Trophoblast cell (in vitro differentiated cells and primary cell): ENCODE results near the gene MYOC.
"Not testable (repeated sequence)": the region's sequence is repeated elsewhere in the genome, so short reads cannot be mapped to it uniquely, and the experiment has no call there.

Experiments
- DNase-seq, 2 donors: peaks; one replicate each; pipeline ENCODE4 v3.0.0-alpha.2; 2016
- H2AFZ ChIP-seq: 2 replicates; pipeline ENCODE4 v1.6.1; 2013; ENCODE audit warnings: low read length, moderate library complexity, mild to moderate bottlenecking; ENCODE audit not compliant: insufficient read depth, poor library complexity
- H2AK5ac ChIP-seq: 2 replicates; pipeline ENCODE4 v1.6.1; 2013; ENCODE audit warnings: mild to moderate bottlenecking, low read length
- H2BK120ac ChIP-seq: 2 replicates; pipeline ENCODE4 v1.6.1; 2013; ENCODE audit warnings: low read length, mild to moderate bottlenecking, moderate library complexity; ENCODE audit not compliant: insufficient read depth, poor library complexity
- H2BK12ac ChIP-seq: 2 replicates; pipeline ENCODE4 v1.6.1; 2013; ENCODE audit warnings: mild to moderate bottlenecking, low read length, moderate library complexity
- H2BK5ac ChIP-seq: 2 replicates; pipeline ENCODE4 v1.6.1; 2013; ENCODE audit warnings: low read length, low read depth, moderate library complexity, mild to moderate bottlenecking; ENCODE audit not compliant: poor library complexity
- H3K14ac ChIP-seq: 2 replicates; pipeline ENCODE4 v1.6.1; 2013; ENCODE audit warnings: mild to moderate bottlenecking, low read length
- H3K18ac ChIP-seq: 2 replicates; pipeline ENCODE4 v1.6.1; 2013; ENCODE audit warnings: mild to moderate bottlenecking, low read length
- H3K23ac ChIP-seq: 2 replicates; pipeline ENCODE4 v1.6.1; 2013; ENCODE audit warnings: low read length
- H3K27ac ChIP-seq: 2 replicates; pipeline ENCODE4 v1.5.1; 2013; ENCODE audit warnings: low read depth, mild to moderate bottlenecking, inconsistent platforms, low read length, moderate library complexity
- H3K27me3 ChIP-seq: 2 replicates; pipeline ENCODE4 v1.6.1; 2013; ENCODE audit warnings: inconsistent platforms, mild to moderate bottlenecking, low read length, moderate library complexity; ENCODE audit not compliant: insufficient read depth
- H3K36me3 ChIP-seq, 2 experiments: 1 replicate in 1 of 2; 2 replicates in 1 of 2; pipeline ENCODE4 v1.6.1; 2013; ENCODE audit warnings: low read length in 2 of 2, mild to moderate bottlenecking in 2 of 2, moderate library complexity in 1 of 2; ENCODE audit not compliant: insufficient read depth in 2 of 2, control insufficient read depth in 1 of 2
- H3K4ac ChIP-seq: 2 replicates; pipeline ENCODE4 v1.6.1; 2013; ENCODE audit warnings: low read depth, mild to moderate bottlenecking, low read length, moderate library complexity
- H3K4me1 ChIP-seq, 2 experiments: 1 replicate in 1 of 2; 2 replicates in 1 of 2; pipeline ENCODE4 v1.6.1; 2013; ENCODE audit warnings: low read length in 2 of 2, mild to moderate bottlenecking in 2 of 2, moderate library complexity in 1 of 2; ENCODE audit not compliant: insufficient read depth in 2 of 2, control insufficient read depth in 1 of 2
- H3K4me2 ChIP-seq: 2 replicates; pipeline ENCODE4 v1.6.1; 2013; ENCODE audit warnings: inconsistent platforms, mild to moderate bottlenecking, low read length, moderate library complexity
- H3K4me3 ChIP-seq: 2 replicates; pipeline ENCODE4 v1.5.1; 2013; ENCODE audit warnings: mild to moderate bottlenecking, low read depth, low read length, inconsistent platforms
- H3K79me1 ChIP-seq: one replicate; pipeline ENCODE4 v1.6.1; 2013; ENCODE audit warnings: low read length
- H3K79me2 ChIP-seq: 2 replicates; pipeline ENCODE4 v1.6.1; 2013; ENCODE audit warnings: low read length, mild to moderate bottlenecking; ENCODE audit not compliant: control insufficient read depth, insufficient read depth, poor library complexity
- H3K9ac ChIP-seq: 2 replicates; pipeline ENCODE4 v1.6.1; 2013; ENCODE audit warnings: mild to moderate bottlenecking, low read length
- H3K9me3 ChIP-seq: 2 replicates; pipeline ENCODE4 v1.6.1; 2013; ENCODE audit warnings: low read depth, mild to moderate bottlenecking, control low read depth, inconsistent platforms, low read length; ENCODE audit not compliant: insufficient read depth
- H4K12ac ChIP-seq: 2 replicates; pipeline ENCODE4 v1.6.1; 2013; ENCODE audit warnings: low read depth, mild to moderate bottlenecking, low read length, moderate library complexity
- H4K8ac ChIP-seq: 2 replicates; pipeline ENCODE4 v1.6.1; 2013; ENCODE audit warnings: low read depth, mild to moderate bottlenecking, low read length, moderate library complexity
- H4K91ac ChIP-seq: one replicate; pipeline ENCODE4 v1.6.1; 2013; ENCODE audit warnings: low read depth, mild to moderate bottlenecking, low read length, moderate library complexity
- WGBS: extraction: QIAGEN DNeasy Blood & Tissue Kit; methylation state at CpG from one replicate; pipeline ENCODE4 v1.1.7; 2013; ENCODE audit warnings: missing lambda C conversion rate; ENCODE audit not compliant: insufficient read length, insufficient coverage; ENCODE audit errors: extremely low coverage; 5-methylcytosine and 5-hydroxymethylcytosine counted together

Gene MYOC

DNA sequence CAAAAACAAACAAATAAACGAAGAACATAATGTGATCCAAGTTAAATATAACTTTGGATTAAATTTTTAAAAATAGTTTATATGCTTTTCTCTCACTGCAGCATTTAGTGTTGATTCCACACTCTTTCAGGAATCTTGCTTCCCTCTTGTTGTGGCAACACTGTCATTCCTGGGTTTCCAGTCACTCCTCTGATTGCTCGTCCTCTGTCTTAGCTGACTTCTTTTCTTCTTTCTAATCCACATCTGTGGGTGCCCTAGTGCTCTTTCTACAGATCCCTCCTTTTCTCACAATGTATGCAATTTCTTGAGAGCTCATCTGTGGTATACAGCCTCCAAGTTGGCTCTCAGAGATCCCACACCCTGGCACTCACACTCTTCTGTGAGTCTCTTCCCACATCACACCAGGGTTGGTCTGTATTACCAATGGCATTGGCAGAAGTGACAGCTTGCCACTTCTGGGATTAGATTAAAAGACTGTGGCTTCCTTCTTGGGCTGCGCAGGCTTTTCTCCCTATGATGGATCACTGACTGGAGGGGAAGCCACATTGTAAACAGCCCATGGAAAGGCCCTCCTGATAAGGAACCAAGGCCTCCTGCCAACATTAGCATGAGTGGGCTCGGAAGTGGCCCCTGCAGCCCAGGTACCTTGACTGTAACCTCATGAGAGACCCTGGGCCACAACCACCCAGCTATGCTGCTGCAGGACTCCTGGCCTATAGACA lies 11.5 kb upstream of the MYOC start:
- H3K27me3 ChIP-seq: no peaks in the 10 kb centered on the region
- H3K4me2 ChIP-seq: no peak overlapping the region
- no peak overlapping the region for H3K14ac ChIP-seq
- H2AK5ac ChIP-seq: no peak overlapping the region
- H2AFZ ChIP-seq: no peak overlapping the region
- no peak overlapping the region for H2BK5ac ChIP-seq
- H4K8ac ChIP-seq: no peak overlapping the region
- no peak overlapping the region for H4K12ac ChIP-seq
- no peaks in the 10 kb centered on the region for H3K79me2 ChIP-seq
- H3K9ac ChIP-seq: no peak overlapping the region
- H4K91ac ChIP-seq: no peak overlapping the region
- no peaks in the 10 kb centered on the region for H3K9me3 ChIP-seq
- H2BK12ac ChIP-seq: no peak overlapping the region
- H2BK120ac ChIP-seq: no peak overlapping the region
- no peak for DNase-seq
- no peak overlapping the region for H3K23ac ChIP-seq
- peaks cover 3 to 4% of the 10 kb centered on the region in 2 experiments for H3K4me1 ChIP-seq
- H3K27ac ChIP-seq: no peak overlapping the region
- no CpG with 5 or more reads among the region's 4 CpGs for WGBS
- no peak overlapping the region for H3K4me3 ChIP-seq
- no peak overlapping the region for H3K18ac ChIP-seq
- H3K4ac ChIP-seq: no peak overlapping the region
- H3K79me1 ChIP-seq: peaks cover 3% of the 10 kb centered on the region
- no peaks in the 10 kb centered on the region for H3K36me3 ChIP-seq

GRCh38 chr1:171663036-171663853 lies 10.8 kb upstream of the MYOC start:
- DNase-seq: no peak
- WGBS: no CpG with 5 or more reads among the region's 7 CpGs

DNA sequence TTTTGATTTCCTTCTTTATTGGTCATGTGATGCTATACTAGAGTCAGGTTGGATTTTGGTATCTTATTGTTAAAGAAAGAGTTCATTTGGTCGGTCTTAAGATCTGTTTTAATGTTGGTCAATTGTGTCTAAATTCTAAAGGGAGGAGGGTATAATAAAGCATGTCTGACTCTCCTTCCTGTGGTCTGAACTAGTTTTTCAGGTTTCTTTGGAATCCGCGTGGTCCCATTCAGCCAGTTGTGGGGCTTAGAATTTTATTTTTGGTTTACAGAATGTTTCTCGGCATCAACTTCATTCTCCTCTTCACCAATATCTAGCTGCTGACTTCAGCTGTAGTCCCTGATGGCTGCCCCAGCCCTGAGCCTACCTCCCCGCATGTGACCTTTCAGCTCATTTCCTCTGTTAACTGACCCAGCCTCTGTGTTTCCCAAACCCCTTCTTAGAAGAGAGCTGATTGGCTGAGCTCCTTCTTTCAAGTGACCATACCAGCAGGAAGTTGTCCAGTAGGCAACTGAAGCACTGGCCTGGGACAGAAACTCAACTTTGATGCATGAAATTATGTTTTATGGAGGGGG lies 8.7 kb upstream of the MYOC start:
- Histone ChIP-seq H3K27ac (no peak overlapping the region), H3K9me3 (no peaks in the 10 kb centered on the region), H4K12ac (no peak overlapping the region), H3K27me3 (no peaks in the 10 kb centered on the region), H2BK120ac (peak overlapping the region; percentile 44), H4K8ac (peak overlapping the region; percentile 10), H3K14ac (no peak overlapping the region), H3K79me2 (no peaks in the 10 kb centered on the region), H3K4me3 (no peak overlapping the region), H2BK5ac (peak overlapping the region; percentile 8), H2AFZ (peak overlapping the region; percentile 44), H4K91ac (peak overlapping the region; percentile 11), H3K4me1 (peaks cover 3 to 4% of the 10 kb centered on the region in 2 experiments), H3K36me3 (no peaks in the 10 kb centered on the region), H3K79me1 (peaks cover 3% of the 10 kb centered on the region), H2BK12ac (peak overlapping the region; percentile 21), H3K4ac (no peak overlapping the region), H3K4me2 (peak overlapping the region; percentile 32), H3K23ac (no peak overlapping the region), H3K9ac (no peak overlapping the region), H3K18ac (no peak overlapping the region), H2AK5ac (no peak overlapping the region)
- peak in 1 of 2 donors; percentile 55 for DNase-seq
- WGBS: no CpG with 5 or more reads among the region's 5 CpGs

More at GRCh38 chr1:171663036-171663853, 10.8 kb upstream of the MYOC start:
- H2AK5ac ChIP-seq: no peak overlapping the region
- no peak overlapping the region for H3K4me2 ChIP-seq
- no peaks in the 10 kb centered on the region for H3K79me2 ChIP-seq
- H4K91ac ChIP-seq: no peak overlapping the region
- H3K4ac ChIP-seq: no peak overlapping the region
- H3K4me1 ChIP-seq: peaks cover 3 to 4% of the 10 kb centered on the region in 2 experiments
- no peaks in the 10 kb centered on the region for H3K36me3 ChIP-seq
- peaks cover 3% of the 10 kb centered on the region for H3K79me1 ChIP-seq
- no peak overlapping the region for H3K23ac ChIP-seq
- H3K18ac ChIP-seq: no peak overlapping the region
- H2BK120ac ChIP-seq: no peak overlapping the region
- no peak overlapping the region for H2BK5ac ChIP-seq
- no peak overlapping the region for H3K27ac ChIP-seq
- no peaks in the 10 kb centered on the region for H3K27me3 ChIP-seq
- H4K8ac ChIP-seq: no peak overlapping the region
- no peak overlapping the region for H2AFZ ChIP-seq
- no peak overlapping the region for H2BK12ac ChIP-seq
- no peak overlapping the region for H3K4me3 ChIP-seq
- no peak overlapping the region for H4K12ac ChIP-seq
- no peaks in the 10 kb centered on the region for H3K9me3 ChIP-seq
- no peak overlapping the region for H3K9ac ChIP-seq
- no peak overlapping the region for H3K14ac ChIP-seq

- not testable (repeated sequence) for H3K23ac ChIP-seq, H3K79me1 ChIP-seq, H3K4me2 ChIP-seq, H2AFZ ChIP-seq, H3K36me3 ChIP-seq, H3K27ac ChIP-seq, H3K14ac ChIP-seq, H3K79me2 ChIP-seq, DNase-seq, H2BK5ac ChIP-seq, H3K4me3 ChIP-seq, H2BK120ac ChIP-seq, H4K8ac ChIP-seq, H3K4me1 ChIP-seq, H3K18ac ChIP-seq, H2AK5ac ChIP-seq, H4K12ac ChIP-seq, H3K9me3 ChIP-seq, H3K27me3 ChIP-seq, H4K91ac ChIP-seq, H2BK12ac ChIP-seq, H3K4ac ChIP-seq, H3K9ac ChIP-seq
- no CpG with 5 or more reads among the region's 9 CpGs for WGBS
Observed at GRCh38 chr1:171656206-171656605, 3.7 kb upstream of the MYOC start.
